Measurements from ENCODE around the gene RNASE3.
"Not testable (repeated sequence)": the region's sequence is repeated elsewhere in the genome, so short reads cannot be mapped to it uniquely, and the experiment has no call there.

RNASE3 gene

DNA sequence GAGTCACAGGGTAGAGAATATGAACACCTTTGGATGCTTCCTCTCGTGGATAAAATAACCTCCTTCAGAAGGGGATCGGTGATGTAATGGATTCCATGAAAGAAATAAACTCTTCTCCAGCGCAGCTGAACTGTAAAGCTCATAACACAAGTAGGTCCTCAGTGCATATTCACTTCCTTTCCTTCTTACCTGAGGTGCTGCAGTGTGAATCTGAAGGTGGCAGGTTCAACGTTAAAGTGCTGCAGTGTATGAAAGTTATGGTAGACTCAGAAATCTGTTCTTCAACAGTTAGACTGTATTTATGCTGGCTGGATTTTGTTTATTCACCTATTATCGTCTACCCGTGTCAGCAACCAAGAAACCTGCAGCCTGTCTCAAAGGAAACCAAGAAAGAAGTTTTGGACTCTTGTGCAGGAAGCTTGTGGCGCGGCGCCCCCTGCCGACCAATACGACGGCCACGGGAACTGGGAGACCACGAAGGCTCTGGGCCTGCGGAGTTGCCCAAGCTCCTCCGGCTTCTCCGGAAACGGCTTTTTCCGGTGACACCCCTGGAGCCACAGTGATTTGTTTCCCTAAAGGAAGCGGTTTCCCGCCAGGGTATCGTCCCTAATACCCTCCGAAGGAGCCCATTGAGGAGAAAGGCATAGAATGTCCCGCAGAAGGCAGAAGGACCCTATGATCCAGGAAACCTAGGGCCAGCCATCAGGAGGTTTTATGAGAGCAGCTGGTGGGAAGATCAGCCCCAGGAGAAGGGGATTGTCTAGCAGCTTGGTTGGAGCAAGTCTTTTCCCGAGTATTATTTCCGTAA lies 17.6 kb upstream of the RNASE3 start:
- Histone ChIP-seq H3K27ac (ENCODE audit: low read depth, low read length, severe bottlenecking) (no peak overlapping the region), H3K4me1 (ENCODE audit: control insufficient read depth, insufficient read depth, low read length, poor library complexity, severe bottlenecking) (no peaks in the 10 kb centered on the region), H3K36me3 (ENCODE audit: control insufficient read depth, insufficient read depth, low read length) (no peaks in the 10 kb centered on the region), H3K4me3 (ENCODE audit: extremely low read depth, insufficient read depth, low read length, poor library complexity, severe bottlenecking) (no peak overlapping the region), H3K9me3 (ENCODE audit: control insufficient read depth, low read length) (no peaks in the 10 kb centered on the region)
- 13 to 19% methylated on average over 19 to 20 of the region's 26 CpGs for WGBS, 2 experiments (ENCODE audit: insufficient coverage in 2 of 2)

- no peaks in the 10 kb centered on the region for H3K4me1 ChIP-seq (ENCODE audit: control insufficient read depth, insufficient read depth, low read length, poor library complexity, severe bottlenecking)
- H3K36me3 ChIP-seq (ENCODE audit: control insufficient read depth, insufficient read depth, low read length) = no peaks in the 10 kb centered on the region
- H3K27ac ChIP-seq (ENCODE audit: low read depth, low read length, severe bottlenecking) = no peak overlapping the region
- no peaks in the 10 kb centered on the region for H3K9me3 ChIP-seq (ENCODE audit: control insufficient read depth, low read length)
- H3K4me3 ChIP-seq (ENCODE audit: extremely low read depth, insufficient read depth, low read length, poor library complexity, severe bottlenecking) = no peak overlapping the region
Observed at GRCh38 chr14:20877016-20877415, 14.2 kb upstream of the RNASE3 start.

- Histone ChIP-seq H3K4me1 (ENCODE audit: control insufficient read depth, insufficient read depth, low read length, poor library complexity, severe bottlenecking) (no peaks in the 10 kb centered on the region), H3K9me3 (ENCODE audit: control insufficient read depth, low read length) (no peaks in the 10 kb centered on the region), H3K4me3 (ENCODE audit: extremely low read depth, insufficient read depth, low read length, poor library complexity, severe bottlenecking) (no peak overlapping the region), H3K36me3 (ENCODE audit: control insufficient read depth, insufficient read depth, low read length) (no peaks in the 10 kb centered on the region), H3K27ac (ENCODE audit: low read depth, low read length, severe bottlenecking) (no peak overlapping the region)
- WGBS, 2 experiments (ENCODE audit: insufficient coverage in 2 of 2) = 81 to 86% methylated on average over 2 of the region's 3 CpGs
Observed at GRCh38 chr14:20878695-20879094, 12.5 kb upstream of the RNASE3 start.

GRCh38 chr14:20881229-20881628 lies 10.0 kb upstream of the RNASE3 start:
- H3K9me3 ChIP-seq (ENCODE audit: control insufficient read depth, low read length); H3K4me3 ChIP-seq (ENCODE audit: extremely low read depth, insufficient read depth, low read length, poor library complexity, severe bottlenecking); H3K4me1 ChIP-seq (ENCODE audit: control insufficient read depth, insufficient read depth, low read length, poor library complexity, severe bottlenecking); H3K36me3 ChIP-seq (ENCODE audit: control insufficient read depth, insufficient read depth, low read length); H3K27ac ChIP-seq (ENCODE audit: low read depth, low read length, severe bottlenecking): not testable (repeated sequence)
- 90 to 100% methylated on average over 1 to 2 of the region's 5 CpGs for WGBS, 2 experiments (ENCODE audit: insufficient coverage in 2 of 2)

GRCh38 chr14:20882787-20883186 lies 8.4 kb upstream of the RNASE3 start:
- H3K9me3 ChIP-seq (ENCODE audit: control insufficient read depth, low read length); H3K36me3 ChIP-seq (ENCODE audit: control insufficient read depth, insufficient read depth, low read length); H3K4me3 ChIP-seq (ENCODE audit: extremely low read depth, insufficient read depth, low read length, poor library complexity, severe bottlenecking); H3K4me1 ChIP-seq (ENCODE audit: control insufficient read depth, insufficient read depth, low read length, poor library complexity, severe bottlenecking); H3K27ac ChIP-seq (ENCODE audit: low read depth, low read length, severe bottlenecking): not testable (repeated sequence)
- no CpG with 5 or more reads among the region's 10 CpGs for WGBS, 2 experiments (ENCODE audit: insufficient coverage in 2 of 2)

DNA sequence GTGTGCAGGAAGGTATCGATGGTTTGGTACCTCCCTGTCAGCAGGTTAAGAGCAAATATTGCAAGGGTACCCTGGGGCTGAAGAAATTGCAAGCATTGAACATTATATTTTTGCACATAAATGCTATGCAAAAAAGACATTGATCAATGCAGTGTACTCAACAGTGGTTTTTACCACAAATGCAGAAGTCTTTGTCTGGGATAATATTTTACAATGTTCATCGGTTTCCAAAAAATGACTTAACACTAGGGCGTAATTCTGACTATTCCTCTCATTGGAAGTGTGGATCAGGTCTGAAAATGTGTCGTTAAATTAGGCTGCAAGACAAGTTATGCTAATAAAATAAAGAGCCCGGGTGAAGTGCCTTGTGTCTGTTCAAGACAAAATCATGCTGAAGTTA lies 2.8 kb upstream of the RNASE3 start:
- H3K27ac ChIP-seq (ENCODE audit: low read depth, low read length, severe bottlenecking); H3K4me1 ChIP-seq (ENCODE audit: control insufficient read depth, insufficient read depth, low read length, poor library complexity, severe bottlenecking); H3K9me3 ChIP-seq (ENCODE audit: control insufficient read depth, low read length); H3K36me3 ChIP-seq (ENCODE audit: control insufficient read depth, insufficient read depth, low read length); H3K4me3 ChIP-seq (ENCODE audit: extremely low read depth, insufficient read depth, low read length, poor library complexity, severe bottlenecking): not testable (repeated sequence)
- WGBS, 2 experiments (ENCODE audit: insufficient coverage in 2 of 2) = 72 to 100% methylated on average over 3 of the region's 5 CpGs

DNA sequence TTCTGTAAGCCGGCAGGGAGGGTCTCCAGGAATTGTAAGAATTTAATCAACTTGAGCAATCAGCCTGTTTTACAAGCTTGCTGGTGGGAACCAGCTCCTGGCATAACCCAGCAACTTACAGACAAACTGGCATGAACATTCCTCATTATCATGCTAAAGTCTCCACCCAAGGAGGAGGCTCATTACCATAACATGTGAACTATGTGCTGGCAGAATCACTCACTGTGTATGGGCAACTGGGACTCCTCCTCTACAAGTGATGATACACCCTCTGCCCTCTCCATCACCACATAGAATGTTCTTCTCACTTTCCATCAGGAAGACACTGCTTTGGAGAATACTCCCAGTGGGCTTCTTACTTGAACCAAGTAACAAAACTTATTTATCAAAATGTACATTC lies 4.1 kb downstream of the RNASE3 start:
- H3K4me1 ChIP-seq (ENCODE audit: control insufficient read depth, insufficient read depth, low read length, poor library complexity, severe bottlenecking); H3K9me3 ChIP-seq (ENCODE audit: control insufficient read depth, low read length); H3K36me3 ChIP-seq (ENCODE audit: control insufficient read depth, insufficient read depth, low read length); H3K27ac ChIP-seq (ENCODE audit: low read depth, low read length, severe bottlenecking); H3K4me3 ChIP-seq (ENCODE audit: extremely low read depth, insufficient read depth, low read length, poor library complexity, severe bottlenecking): not testable (repeated sequence)
- WGBS, 2 experiments (ENCODE audit: insufficient coverage in 2 of 2) = 50 to 63% methylated on average over 1 of the region's 1 CpG

- no peaks in the 10 kb centered on the region for H3K9me3 ChIP-seq (ENCODE audit: control insufficient read depth, low read length)
- no peak overlapping the region for H3K4me3 ChIP-seq (ENCODE audit: extremely low read depth, insufficient read depth, low read length, poor library complexity, severe bottlenecking)
- no peaks in the 10 kb centered on the region for H3K4me1 ChIP-seq (ENCODE audit: control insufficient read depth, insufficient read depth, low read length, poor library complexity, severe bottlenecking)
- WGBS, 2 experiments (ENCODE audit: insufficient coverage in 2 of 2) = 40 to 64% methylated on average over 2 of the region's 4 CpGs
- H3K36me3 ChIP-seq (ENCODE audit: control insufficient read depth, insufficient read depth, low read length) = no peaks in the 10 kb centered on the region
- no peak overlapping the region for H3K27ac ChIP-seq (ENCODE audit: low read depth, low read length, severe bottlenecking)
Observed at GRCh38 chr14:20904393-20905029, 13.3 kb downstream of the RNASE3 start.

- Histone ChIP-seq H3K4me3 (ENCODE audit: extremely low read depth, insufficient read depth, low read length, poor library complexity, severe bottlenecking) (no peak overlapping the region), H3K9me3 (ENCODE audit: control insufficient read depth, low read length) (no peaks in the 10 kb centered on the region), H3K27ac (ENCODE audit: low read depth, low read length, severe bottlenecking) (no peak overlapping the region), H3K4me1 (ENCODE audit: control insufficient read depth, insufficient read depth, low read length, poor library complexity, severe bottlenecking) (no peaks in the 10 kb centered on the region), H3K36me3 (ENCODE audit: control insufficient read depth, insufficient read depth, low read length) (no peaks in the 10 kb centered on the region)
- 83% methylated on average over 1 of the region's 2 CpGs; no CpG with 5 or more reads in 1 of the 2 experiments for WGBS, 2 experiments (ENCODE audit: insufficient coverage in 2 of 2)
Observed at GRCh38 chr14:20905676-20906075, 14.5 kb downstream of the RNASE3 start.

DNA sequence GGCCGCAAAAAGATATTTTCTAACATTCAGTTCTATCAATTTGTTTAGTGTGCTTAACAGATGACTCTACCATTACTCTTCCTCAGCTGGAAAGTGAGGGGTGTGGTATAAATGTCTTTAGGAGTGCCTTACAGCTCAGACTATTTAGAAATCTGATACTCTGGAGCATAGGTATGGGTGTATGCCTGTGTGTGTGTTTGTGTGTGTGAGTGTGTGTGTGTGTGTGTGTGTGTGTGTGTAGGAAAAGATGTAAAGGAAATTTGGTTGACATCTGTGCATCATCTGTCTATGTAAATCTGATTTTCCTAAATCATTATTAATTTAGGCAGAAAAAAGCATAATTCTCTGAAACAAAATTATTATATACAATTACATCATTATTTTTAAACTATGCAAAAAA lies 16.0 kb downstream of the RNASE3 start:
- no CpG with 5 or more reads among the region's 1 CpG for WGBS, 2 experiments (ENCODE audit: insufficient coverage in 2 of 2)

DNA sequence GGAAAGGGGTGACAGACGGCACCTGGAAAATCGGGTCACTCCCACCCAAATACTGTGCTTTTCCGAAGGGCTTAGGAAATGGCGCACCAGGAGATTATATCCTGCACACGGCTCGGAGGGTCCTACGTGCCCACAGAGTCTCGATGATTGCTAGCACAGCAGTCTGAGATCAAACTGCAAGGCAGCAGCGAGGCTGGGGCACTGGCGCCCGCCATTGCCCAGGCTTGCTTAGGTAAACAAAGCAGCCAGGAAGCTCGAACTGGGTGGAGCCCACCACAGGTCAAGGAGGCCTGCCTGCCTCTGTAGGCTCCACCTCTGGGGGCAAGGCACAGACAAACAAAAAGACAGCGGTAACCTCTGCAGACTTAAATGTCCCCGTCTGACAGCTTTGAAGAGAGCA lies 19.6 kb downstream of the RNASE3 start:
- H3K27ac ChIP-seq (ENCODE audit: low read depth, low read length, severe bottlenecking); H3K4me3 ChIP-seq (ENCODE audit: extremely low read depth, insufficient read depth, low read length, poor library complexity, severe bottlenecking); H3K4me1 ChIP-seq (ENCODE audit: control insufficient read depth, insufficient read depth, low read length, poor library complexity, severe bottlenecking); H3K9me3 ChIP-seq (ENCODE audit: control insufficient read depth, low read length); H3K36me3 ChIP-seq (ENCODE audit: control insufficient read depth, insufficient read depth, low read length): not testable (repeated sequence)
- 75 to 77% methylated on average over 9 to 10 of the region's 14 CpGs for WGBS, 2 experiments (ENCODE audit: insufficient coverage in 2 of 2)

More for the DNA sequence above, 16.0 kb downstream of the RNASE3 start:
- Histone ChIP-seq H3K27ac (ENCODE audit: low read depth, low read length, severe bottlenecking) (no peak overlapping the region), H3K9me3 (ENCODE audit: control insufficient read depth, low read length) (no peaks in the 10 kb centered on the region), H3K4me1 (ENCODE audit: control insufficient read depth, insufficient read depth, low read length, poor library complexity, severe bottlenecking) (no peaks in the 10 kb centered on the region), H3K36me3 (ENCODE audit: control insufficient read depth, insufficient read depth, low read length) (no peaks in the 10 kb centered on the region), H3K4me3 (ENCODE audit: extremely low read depth, insufficient read depth, low read length, poor library complexity, severe bottlenecking) (no peak overlapping the region)
